ENCODE results near the gene NRN1.

DNA sequence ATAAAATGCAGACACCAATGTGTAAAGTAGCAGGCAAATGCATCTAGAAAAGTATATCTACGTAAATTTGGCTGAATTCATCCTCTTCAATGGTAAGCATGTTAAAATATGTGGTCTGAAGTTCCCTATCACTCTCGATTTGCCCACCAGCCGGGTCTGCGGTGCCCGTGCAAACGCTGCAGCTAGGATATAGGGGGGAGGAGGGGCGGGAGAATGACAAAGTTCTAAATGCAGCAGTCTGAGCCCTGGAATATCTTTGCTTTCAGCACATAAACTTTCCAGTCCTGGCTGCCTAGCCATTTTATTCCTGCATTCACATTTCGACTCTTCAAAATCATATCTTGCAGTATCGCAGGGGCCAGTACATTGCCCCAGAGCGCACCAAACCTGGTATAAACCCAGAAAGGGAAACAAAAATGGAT, 708 bp downstream of the NRN1 start:
- TF ChIP-seq, protein P1, sequence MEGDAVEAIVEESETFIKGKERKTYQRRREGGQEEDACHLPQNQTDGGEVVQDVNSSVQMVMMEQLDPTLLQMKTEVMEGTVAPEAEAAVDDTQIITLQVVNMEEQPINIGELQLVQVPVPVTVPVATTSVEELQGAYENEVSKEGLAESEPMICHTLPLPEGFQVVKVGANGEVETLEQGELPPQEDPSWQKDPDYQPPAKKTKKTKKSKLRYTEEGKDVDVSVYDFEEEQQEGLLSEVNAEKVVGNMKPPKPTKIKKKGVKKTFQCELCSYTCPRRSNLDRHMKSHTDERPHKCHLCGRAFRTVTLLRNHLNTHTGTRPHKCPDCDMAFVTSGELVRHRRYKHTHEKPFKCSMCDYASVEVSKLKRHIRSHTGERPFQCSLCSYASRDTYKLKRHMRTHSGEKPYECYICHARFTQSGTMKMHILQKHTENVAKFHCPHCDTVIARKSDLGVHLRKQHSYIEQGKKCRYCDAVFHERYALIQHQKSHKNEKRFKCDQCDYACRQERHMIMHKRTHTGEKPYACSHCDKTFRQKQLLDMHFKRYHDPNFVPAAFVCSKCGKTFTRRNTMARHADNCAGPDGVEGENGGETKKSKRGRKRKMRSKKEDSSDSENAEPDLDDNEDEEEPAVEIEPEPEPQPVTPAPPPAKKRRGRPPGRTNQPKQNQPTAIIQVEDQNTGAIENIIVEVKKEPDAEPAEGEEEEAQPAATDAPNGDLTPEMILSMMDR (IDR thresholded peaks at IDR 0.05) = no peak
- TF ChIP-seq POLR2A (IDR thresholded peaks at IDR 0.05) = no peak

Data from vagina (tissue), 2 donors.